K562 (cell line): ENCODE measurements around the gene KMT2E. TPM values are rescaled to one million over a fixed set of nuclear protein-coding genes. Genes with fewer than 3 reads are reported as not detected.

Experiments used
- E2F8 ChIP-seq: fragments of 450-650 bp; IDR thresholded peaks from 2 replicates; pipeline ENCODE4 v1.7.1; 2018; ENCODE audit warnings: mild to moderate bottlenecking, low read depth; ENCODE audit not compliant: partially characterized antibody
- FOXJ3 ChIP-seq: sonication (generic); formaldehyde crosslinking; IDR thresholded peaks from 2 replicates; pipeline ENCODE4 v1.4.0; 2020; ENCODE audit warnings: mild to moderate bottlenecking, missing genetic modification reagents
- ID3 ChIP-seq, 2 experiments: fragments of 250-450 bp in 1 of 2; fragments of 450-650 bp in 1 of 2; sonication (Bioruptor Pico) in 1 of 2; IDR thresholded peaks; 2 replicates each; pipeline versions ENCODE4 v1.6.1 to v1.8.0; 2016 to 2021; ENCODE audit warnings: mild to moderate bottlenecking in 2 of 2, moderate library complexity in 2 of 2, missing compliant biosample characterization in 1 of 2, missing genetic modification characterization in 1 of 2
- NONO ChIP-seq, 2 experiments: fragments of 200-400 bp in 1 of 2; fragments of 450-650 bp in 1 of 2; formaldehyde crosslinking in 1 of 2; IDR thresholded peaks; 2 replicates each; pipeline ENCODE4 v1.6.1; 2017; ENCODE audit warnings: low read depth in 2 of 2, mild to moderate bottlenecking in 2 of 2, moderate library complexity in 2 of 2, low read length in 1 of 2
- RAD21 ChIP-seq, 2 experiments: fragments of 250-450 bp in 1 of 2; fragments of 450-650 bp in 1 of 2; sonication (Bioruptor Pico) in 1 of 2; formaldehyde crosslinking in 1 of 2; IDR thresholded peaks in 1 of 2; conservative IDR thresholded peaks in 1 of 2; 2 replicates each; pipeline versions ENCODE4 v1.4.0 to v1.8.0; 2020 to 2022; ENCODE audit warnings: mild to moderate bottlenecking in 2 of 2, moderate library complexity in 1 of 2
- STAT5B ChIP-seq: fragments of 250-450 bp; sonication (Bioruptor Pico); IDR thresholded peaks from 2 replicates; pipeline ENCODE4 v1.8.0; 2021; ENCODE audit warnings: mild to moderate bottlenecking, inconsistent platforms
- YBX1 ChIP-seq: fragments of 450-650 bp; IDR thresholded peaks from 2 replicates; pipeline ENCODE4 v1.7.1; 2016; ENCODE audit warnings: mild to moderate bottlenecking
- ZFP91 ChIP-seq: sonication (generic); formaldehyde crosslinking; IDR thresholded peaks from 2 replicates; pipeline ENCODE4 v1.8.0; 2022; ENCODE audit warnings: mild to moderate bottlenecking, missing genetic modification reagents
- ZNF512 ChIP-seq: IDR thresholded peaks from 2 replicates; pipeline ENCODE4 v1.6.1; 2016; ENCODE audit warnings: missing genetic modification characterization, missing compliant biosample characterization
- polyA plus RNA-seq, 8 experiments: library from polyadenylated mRNA; depleted of rRNA in 4 of 8; stranded (reverse) in 5 of 8; unstranded in 3 of 8; fragments of >200 nt; fragmentation: Nextera tagmentation in 2 of 8; fragmentation: Illumina TruSeq in 1 of 8; extraction: Ambion mirVana in 2 of 8; extraction: Trizol in 1 of 8; gene quantifications; 2 replicates each; pipeline versions ENCODE4 v1.2.1 to v1.2.3, GENCODE V29; 2011 to 2014; ENCODE audit warnings: inconsistent platforms in 1 of 8, missing spikeins in 1 of 8
- total RNA-seq, 7 experiments: library from RNA; depleted of rRNA in 6 of 7; stranded (reverse); fragments of >200 nt in 6 of 7; fragmentation: Illumina TruSeq in 2 of 7; extraction: Trizol in 2 of 7; gene quantifications; 2 replicates each; pipeline versions ENCODE4 v1.2.1 to v1.2.3, GENCODE V29; 2011 to 2021; ENCODE audit warnings: low replicate concordance in 1 of 7

KMT2E gene
- total and polyA plus RNA-seq, 9 of the 15 experiments (the other 6 are each of a cell fraction or from before 2014, with no cell fraction given), result 8.9 to 55.3 (median 38.1) TPM

GRCh38 chr7:104985259-104985617 is 28.8 kb upstream of the KMT2E start (continued):
- TF ChIP-seq ID3 (CRISPR knock-in tag; IDR thresholded peaks at IDR 0.05) (no peak), ID3 (tag; IDR thresholded peaks at IDR 0.05) (no peak), E2F8 (no peak), FOXJ3 (CRISPR knock-in tag) (no peak), YBX1 (no peak), ZNF512 (tag) (no peak), NONO (IDR thresholded peaks at IDR 0.05; ENCODE audit: low read depth in 2 of 2, low read length in 1 of 2) (0 out of 4 replicates have a peak, but pooled peaks of 1 of the 2 experiments have one; percentile 10), ZFP91 (no peak), RAD21 (CRISPR knock-in tag; conservative IDR thresholded peaks at IDR 0.05 in 1 of 2, IDR thresholded peaks at IDR 0.05 in 1 of 2) (no peak), STAT5B (CRISPR knock-in tag) (no peak)
